Thyroid gland (tissue), 4 donors: Measurements from ENCODE around the gene CD302. TPM values are rescaled to one million over a fixed set of nuclear protein-coding genes. Genes with fewer than 3 reads are reported as not detected.
"Not testable (repeated sequence)": the region's sequence is repeated elsewhere in the genome, so short reads cannot be mapped to it uniquely, and the experiment has no call there.

ENCODE experiments used
- DNase-seq, 2 donors: peaks; one replicate each; pipeline ENCODE4 v3.0.0-alpha.2; 2019
- H3K27ac ChIP-seq, 3 donors: fragments of 200-600 bp; sonication (generic); 1 replicate in 2 of 3; 2 replicates in 1 of 3; pipeline ENCODE4 v1.5.1; 2016 to 2019; ENCODE audit warnings: mild to moderate bottlenecking in 1 of 3, moderate library complexity in 1 of 3
- H3K27me3 ChIP-seq: fragments of 200-600 bp; sonication (generic); one replicate; pipeline ENCODE4 v1.5.1; 2019
- H3K36me3 ChIP-seq, 2 donors: fragments of 200-600 bp; sonication (generic); one replicate each; pipeline ENCODE4 v1.5.1; 2016 to 2019
- H3K4me1 ChIP-seq, 2 donors: fragments of 200-600 bp; sonication (generic); one replicate each; pipeline ENCODE4 v1.5.1; 2017 to 2019
- H3K4me3 ChIP-seq, 3 donors: fragments of 200-600 bp; sonication (generic); replicated peaks in 1 of 3; 1 replicate in 2 of 3; 2 replicates in 1 of 3; pipeline ENCODE4 v1.5.1; 2016; ENCODE audit warnings: mild to moderate bottlenecking in 1 of 3
- H3K9me3 ChIP-seq: fragments of 200-600 bp; sonication (generic); one replicate; pipeline ENCODE4 v1.5.1; 2017
- POLR2A ChIP-seq, 2 donors: fragments of 450-650 bp; IDR thresholded peaks; one replicate each; pipeline ENCODE4 v1.6.1; 2017; ENCODE audit warnings: antibody characterized with exemption in 2 of 2, mild to moderate bottlenecking in 2 of 2, moderate library complexity in 1 of 2
- WGBS, 2 donors: methylation state at CpG; one replicate each; pipeline ENCODE4 v1.1.5; 2017; 5-methylcytosine and 5-hydroxymethylcytosine counted together
- intact Hi-C: fragments of 100-400 bp; cut with DNase I; formaldehyde crosslinking; loops from one replicate; pipeline ENCODE4 v1.15.1; 2023
- total RNA-seq, 4 donors: library from RNA; depleted of rRNA; stranded (reverse); fragments of >200 nt; gene quantifications; one replicate each; pipeline ENCODE4 v1.2.3, GENCODE V29; 2016
- TF ChIP-seq, protein P1 (sequence below), 6 experiments: fragments of 200-600 bp in 3 of 6; fragments of 450-650 bp in 3 of 6; sonication (generic) in 3 of 6; IDR thresholded peaks; one replicate each; pipeline ENCODE4 v1.5.1; 2016 to 2019; ENCODE audit warnings: antibody characterized with exemption in 6 of 6, mild to moderate bottlenecking in 2 of 6, inconsistent platforms in 1 of 6, moderate library complexity in 1 of 6

CD302 gene
- total RNA-seq, 4 donors from 2014 or later: 64.4 to 122 (median 77.6) TPM

DNA sequence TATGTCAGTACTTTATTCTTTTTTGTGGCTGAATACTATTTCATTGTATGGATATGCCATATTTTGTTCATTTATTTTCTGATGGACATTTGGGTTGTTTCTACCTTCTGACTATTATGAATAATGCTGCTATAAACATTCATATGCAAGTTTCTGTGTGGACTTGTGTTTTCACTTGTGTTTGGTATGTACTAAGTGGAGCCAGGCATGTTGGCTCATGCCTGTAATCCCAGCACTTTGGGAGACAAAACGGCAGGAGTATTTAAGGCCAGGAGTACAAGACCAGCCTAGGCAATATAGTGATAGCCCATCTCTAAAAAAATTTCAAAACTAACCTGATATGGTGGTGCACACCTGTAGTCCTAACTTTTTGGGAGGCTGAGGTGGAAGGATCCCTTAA lies 62.4 kb downstream of the CD302 start:
- no peaks in the 10 kb centered on the region for H3K9me3 ChIP-seq
- no peak for DNase-seq
- H3K4me1 ChIP-seq: no peaks in the 10 kb centered on the region
- peaks cover 27 to 30% of the 10 kb centered on the region in 2 donors for H3K36me3 ChIP-seq
- no peak overlapping the region for H3K27ac ChIP-seq
- intact Hi-C loops: no loop called here
- no peak overlapping the region for H3K4me3 ChIP-seq
- WGBS, 2 donors: 89 to 96% methylated on average over 1 of the region's 1 CpG
- no peak for TF ChIP-seq POLR2A (IDR thresholded peaks at IDR 0.05)
- TF ChIP-seq, protein P1, sequence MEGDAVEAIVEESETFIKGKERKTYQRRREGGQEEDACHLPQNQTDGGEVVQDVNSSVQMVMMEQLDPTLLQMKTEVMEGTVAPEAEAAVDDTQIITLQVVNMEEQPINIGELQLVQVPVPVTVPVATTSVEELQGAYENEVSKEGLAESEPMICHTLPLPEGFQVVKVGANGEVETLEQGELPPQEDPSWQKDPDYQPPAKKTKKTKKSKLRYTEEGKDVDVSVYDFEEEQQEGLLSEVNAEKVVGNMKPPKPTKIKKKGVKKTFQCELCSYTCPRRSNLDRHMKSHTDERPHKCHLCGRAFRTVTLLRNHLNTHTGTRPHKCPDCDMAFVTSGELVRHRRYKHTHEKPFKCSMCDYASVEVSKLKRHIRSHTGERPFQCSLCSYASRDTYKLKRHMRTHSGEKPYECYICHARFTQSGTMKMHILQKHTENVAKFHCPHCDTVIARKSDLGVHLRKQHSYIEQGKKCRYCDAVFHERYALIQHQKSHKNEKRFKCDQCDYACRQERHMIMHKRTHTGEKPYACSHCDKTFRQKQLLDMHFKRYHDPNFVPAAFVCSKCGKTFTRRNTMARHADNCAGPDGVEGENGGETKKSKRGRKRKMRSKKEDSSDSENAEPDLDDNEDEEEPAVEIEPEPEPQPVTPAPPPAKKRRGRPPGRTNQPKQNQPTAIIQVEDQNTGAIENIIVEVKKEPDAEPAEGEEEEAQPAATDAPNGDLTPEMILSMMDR (IDR thresholded peaks at IDR 0.05): no peak
- H3K27me3 ChIP-seq: no peaks in the 10 kb centered on the region

DNA sequence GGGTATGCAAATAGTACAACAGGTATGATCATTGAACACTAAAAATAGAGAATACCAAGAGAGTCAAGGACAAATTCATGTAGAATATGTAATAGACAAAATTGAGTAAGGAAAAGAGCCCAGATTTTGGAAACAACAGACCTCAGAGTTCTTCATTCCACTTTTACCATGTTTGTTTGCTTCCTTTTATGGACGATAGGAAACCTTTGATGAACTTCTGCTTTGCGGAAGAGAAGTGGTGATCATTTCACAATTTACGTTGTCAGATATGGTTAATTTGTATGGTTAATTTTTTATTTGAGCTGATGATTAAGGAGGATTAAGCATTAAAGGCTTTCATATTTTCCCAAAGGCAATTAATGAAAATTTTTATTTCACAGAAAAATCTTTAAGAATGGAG lies 69.4 kb downstream of the CD302 start:
- 83 to 87% methylated on average over 3 of the region's 3 CpGs for WGBS, 2 donors
- DNase-seq: no peak

DNA sequence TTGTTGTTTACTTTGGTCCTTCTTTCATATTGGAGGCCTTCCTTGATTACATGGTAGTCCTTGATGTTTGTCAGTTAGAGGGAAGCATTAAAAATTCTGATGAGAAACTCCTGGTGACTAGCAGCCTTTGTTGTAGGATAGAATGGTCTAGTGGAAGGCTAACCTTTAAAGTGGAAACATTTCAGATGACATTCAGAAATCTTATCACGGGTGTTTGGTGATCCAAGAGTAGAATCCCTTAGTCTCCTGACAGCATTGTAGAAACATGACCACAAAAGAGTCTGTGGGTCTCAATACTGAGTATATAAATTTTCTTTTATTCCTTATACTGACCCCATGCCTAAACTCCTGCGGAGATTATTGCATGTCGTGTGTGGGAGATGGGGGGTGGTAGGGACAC lies 72.3 kb downstream of the CD302 start:
- no peak overlapping the region for H3K4me3 ChIP-seq
- no peak overlapping the region for H3K27ac ChIP-seq
- intact Hi-C loops: loop anchor here (10.0 kb wide), 1 partner anchor 79 kb away; no protein-coding TSS in a partner anchor
- peaks cover 5 to 12% of the 10 kb centered on the region in 2 donors for H3K4me1 ChIP-seq
- DNase-seq: no peak
- H3K36me3 ChIP-seq: peaks cover under 1 to 10% of the 10 kb centered on the region in 2 donors
- no peaks in the 10 kb centered on the region for H3K27me3 ChIP-seq
- no peak for TF ChIP-seq POLR2A (IDR thresholded peaks at IDR 0.05)
- TF ChIP-seq, protein P1 (IDR thresholded peaks at IDR 0.05): no peak
- WGBS, 2 donors: 90 to 91% methylated on average over 3 of the region's 3 CpGs
- H3K9me3 ChIP-seq: no peaks in the 10 kb centered on the region

More for the DNA sequence above, 69.4 kb downstream of the CD302 start:
- no peaks in the 10 kb centered on the region for H3K27me3 ChIP-seq
- no peak overlapping the region for H3K4me3 ChIP-seq
- H3K4me1 ChIP-seq: peaks cover 0 to 6% of the 10 kb centered on the region in 2 donors
- H3K36me3 ChIP-seq: peaks cover 13 to 22% of the 10 kb centered on the region in 2 donors
- TF ChIP-seq, protein P1 (IDR thresholded peaks at IDR 0.05): no peak
- TF ChIP-seq POLR2A (IDR thresholded peaks at IDR 0.05): no peak
- intact Hi-C loops: loop anchor here (10.0 kb wide), 1 partner anchor 76 kb away; no protein-coding TSS in a partner anchor
- no peaks in the 10 kb centered on the region for H3K9me3 ChIP-seq
- no peak overlapping the region for H3K27ac ChIP-seq

DNA sequence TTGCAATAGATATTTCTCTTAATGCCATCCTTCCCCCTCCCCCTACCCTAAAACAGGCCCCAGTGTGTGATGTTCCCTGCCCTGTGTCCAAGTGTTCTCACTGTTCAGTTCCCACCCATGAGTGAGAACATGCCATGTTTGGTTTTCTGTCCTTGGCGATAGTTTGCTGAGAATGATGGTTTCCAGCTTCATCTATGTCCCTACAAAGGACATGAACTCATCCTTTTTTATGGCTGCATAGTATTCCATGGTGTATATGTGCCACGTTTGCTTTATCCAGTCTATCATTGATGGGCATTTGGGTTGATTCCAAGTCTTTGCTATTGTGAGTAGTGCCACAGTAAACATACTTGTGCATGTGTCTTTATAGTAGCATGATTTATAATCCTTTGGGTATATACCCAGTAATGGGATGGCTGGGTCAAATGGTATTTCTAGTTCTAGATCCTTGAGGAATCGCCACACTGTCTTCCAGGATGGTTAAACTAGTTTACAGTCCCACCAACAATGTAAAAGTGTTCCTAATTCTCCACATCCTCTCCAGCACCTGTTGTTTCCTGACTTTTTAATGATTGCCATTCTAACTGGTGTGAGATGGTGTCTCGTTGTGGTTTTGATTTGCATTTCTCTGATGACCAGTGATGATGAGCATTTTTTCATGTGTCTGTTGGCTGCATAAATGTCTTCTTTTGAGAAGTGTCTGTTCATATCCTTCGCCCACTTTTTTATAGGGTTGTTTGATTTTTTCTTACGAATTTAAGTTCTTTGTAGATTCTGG lies 73.0 kb downstream of the CD302 start:
- H3K36me3 ChIP-seq, H3K27ac ChIP-seq, H3K9me3 ChIP-seq, H3K4me3 ChIP-seq, H3K27me3 ChIP-seq, DNase-seq: not testable (repeated sequence)
- WGBS, 2 donors: 89 to 98% methylated on average over 6 of the region's 6 CpGs
- intact Hi-C loops: loop anchor here (10.0 kb wide), 1 partner anchor 80 kb away; no protein-coding TSS in a partner anchor
- peaks cover 5 to 12% of the 10 kb centered on the region in 2 donors for H3K4me1 ChIP-seq

DNA sequence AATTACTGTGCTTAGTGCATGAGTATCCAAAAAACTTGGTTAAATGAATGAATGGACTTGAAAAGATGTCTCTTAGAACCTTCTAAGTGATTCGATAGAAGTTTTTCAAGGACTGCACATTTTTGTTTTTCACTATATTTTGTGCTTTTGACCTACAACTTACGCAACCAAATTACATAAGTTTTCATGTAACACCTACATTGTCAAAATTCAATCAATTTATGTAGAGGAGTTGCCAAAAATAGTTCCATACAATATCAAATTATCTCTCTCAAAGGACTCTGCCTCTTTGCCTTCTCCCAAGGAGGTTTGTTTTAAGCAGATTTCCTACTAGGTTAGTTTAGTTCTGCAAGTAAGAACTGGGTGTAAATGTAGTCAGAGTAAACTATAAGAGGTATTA lies 75.4 kb downstream of the CD302 start:
- H3K4me3 ChIP-seq: no peak overlapping the region
- H3K27me3 ChIP-seq: no peaks in the 10 kb centered on the region
- 94 to 97% methylated on average over 2 of the region's 2 CpGs for WGBS, 2 donors
- intact Hi-C loops: loop anchor here (10.0 kb wide), 1 partner anchor 82 kb away; no protein-coding TSS in a partner anchor
- peaks cover 13 to 14% of the 10 kb centered on the region in 2 donors for H3K4me1 ChIP-seq
- DNase-seq: no peak
- TF ChIP-seq, protein P1 (IDR thresholded peaks at IDR 0.05): no peak
- no peak for TF ChIP-seq POLR2A (IDR thresholded peaks at IDR 0.05)
- H3K36me3 ChIP-seq: no peaks in the 10 kb centered on the region
- no peak overlapping the region for H3K27ac ChIP-seq
- no peaks in the 10 kb centered on the region for H3K9me3 ChIP-seq
